GM23248 (cell line): ENCODE data around the gene INO80B.

ENCODE experiments used
- EZH2 ChIP-seq: fragments of 200-600 bp; sonication (generic); IDR thresholded peaks from 2 replicates; pipeline ENCODE4 v1.6.1; 2018; ENCODE audit warnings: antibody characterized with exemption, mild to moderate bottlenecking; ENCODE audit not compliant: insufficient read depth, poor library complexity, severe bottlenecking
- EZH2phosphoT487 ChIP-seq: fragments of 200-600 bp; sonication (generic); IDR thresholded peaks from 2 replicates; pipeline ENCODE4 v1.6.1; 2018; ENCODE audit warnings: antibody characterized with exemption, moderate library complexity, mild to moderate bottlenecking, low read depth; ENCODE audit not compliant: insufficient read depth

DNA sequence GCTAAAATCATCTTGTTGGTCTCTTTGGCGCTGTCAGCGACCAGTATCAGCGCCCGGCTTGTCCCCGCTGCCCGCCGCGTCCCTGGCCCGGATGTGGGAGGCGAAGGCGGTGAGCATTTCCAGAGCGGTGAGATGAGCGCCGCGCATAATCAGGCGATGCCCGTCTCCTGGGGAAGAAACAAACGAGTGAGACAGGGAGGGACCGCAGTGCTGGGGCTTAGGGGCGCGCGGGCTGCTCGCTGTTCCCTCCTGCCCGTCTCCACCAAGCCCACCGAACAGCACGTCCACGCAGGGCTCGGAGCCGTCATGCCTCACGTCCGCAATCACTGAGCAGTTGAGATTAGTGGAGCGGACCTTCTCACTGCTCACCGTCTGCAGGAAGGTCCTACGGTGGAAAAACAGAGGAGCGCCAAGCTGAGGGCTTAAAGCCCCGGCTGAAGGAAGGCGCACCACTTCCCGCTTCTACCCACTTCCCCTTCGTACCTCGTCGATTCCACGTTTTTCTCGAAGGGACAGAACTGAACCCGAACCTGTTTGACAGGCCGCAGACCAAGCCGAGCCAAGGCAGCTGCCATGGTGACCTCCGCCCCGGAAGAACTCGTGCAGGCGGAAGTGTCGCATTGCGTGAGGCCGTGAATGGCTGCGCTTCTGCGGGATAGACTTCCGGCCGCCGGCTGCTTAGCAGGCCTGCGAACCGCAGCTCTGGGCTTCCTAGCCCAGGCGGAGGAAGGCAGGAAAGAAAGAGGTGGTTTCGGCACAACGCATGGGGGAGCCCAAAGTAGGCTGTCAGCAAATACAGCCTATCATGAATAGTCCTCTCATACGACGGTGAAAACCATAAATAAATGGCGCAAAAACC is 17.4 kb downstream of the INO80B start, which contains the start of gene MRPL53:
- TF ChIP-seq EZH2 (no peak), EZH2phosphoT487 (no peak)
